SU-DHL-6 (cell line): ENCODE results near the gene SETD2.

Experiments
- CTCF ChIP-seq: fragments of 200-600 bp; sonication (generic); IDR thresholded peaks from one replicate; pipeline ENCODE4 v1.5.1; 2017; ENCODE audit warnings: antibody characterized with exemption, mild to moderate bottlenecking, low read length, moderate library complexity; ENCODE audit not compliant: insufficient read depth, poor library complexity, severe bottlenecking
- EZH2phosphoT487 ChIP-seq: fragments of 200-600 bp; sonication (generic), shearing (Covaris generic); conservative IDR thresholded peaks from 2 replicates; pipeline ENCODE4 v1.6.1; 2018; ENCODE audit warnings: mild to moderate bottlenecking, antibody characterized with exemption, low read length, moderate library complexity, mixed read lengths

DNA sequence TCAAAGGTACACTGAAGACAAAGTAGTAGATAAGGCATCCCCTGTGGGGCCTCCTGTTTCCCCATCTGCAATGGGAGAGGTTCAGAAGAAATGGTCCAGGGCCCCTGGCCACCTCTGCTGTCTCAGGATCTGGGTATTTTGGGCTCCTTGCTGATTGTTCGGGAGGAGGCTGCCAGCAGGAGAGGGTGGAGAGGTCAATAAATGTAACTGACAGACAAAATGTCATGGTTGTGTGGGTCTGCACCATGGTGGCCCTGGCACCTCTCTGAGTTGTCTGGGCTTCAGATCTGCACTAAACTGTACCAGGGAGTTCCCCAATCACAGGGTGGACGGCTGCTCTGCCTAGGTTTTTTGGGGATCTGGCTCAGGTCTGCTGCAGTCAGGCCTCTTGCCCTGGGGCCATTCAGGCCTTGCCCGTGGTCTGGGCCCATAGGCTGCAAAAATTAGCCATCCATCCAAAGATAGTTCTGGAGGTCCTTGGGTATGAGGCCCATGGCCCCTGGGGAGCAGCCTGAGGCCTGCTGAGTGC, 177.1 kb downstream of the SETD2 start:
- TF ChIP-seq CTCF (no peak), EZH2phosphoT487 (no peak)
